Measurements from ENCODE around the gene ACTBL2. TPM values are rescaled to one million over a fixed set of nuclear protein-coding genes. Genes with fewer than 3 reads are reported as not detected.
"Not testable (repeated sequence)": the region's sequence is repeated elsewhere in the genome, so short reads cannot be mapped to it uniquely, and the experiment has no call there.

ACTBL2 gene
- polyA plus RNA-seq (2012; ENCODE audit: low read depth, missing spikeins): 0.04 TPM

DNA sequence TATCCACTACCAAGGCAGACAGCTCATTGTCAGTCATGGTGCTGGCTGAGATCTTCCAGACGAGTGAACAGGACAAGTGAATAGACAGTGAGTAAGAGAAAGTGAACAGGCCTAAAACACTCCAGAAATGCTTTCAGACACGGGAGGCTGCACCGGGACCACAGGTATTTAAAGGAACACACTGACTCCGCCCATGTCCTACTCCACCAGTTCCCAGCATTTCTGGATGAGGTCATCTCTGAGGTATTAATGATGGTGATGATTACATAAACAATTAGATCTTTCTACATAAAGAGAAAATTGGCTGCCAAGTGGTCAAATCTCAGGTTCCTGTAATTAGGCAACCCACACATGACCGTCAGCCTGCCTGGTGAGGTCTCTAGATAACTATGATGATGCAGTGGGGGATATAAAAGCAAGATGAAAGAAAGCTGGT is at the start of gene ACTBL2:
ACTBL2 (minus strand) TSS at position 141 of the 436 bp plus-strand sequence; CDS start at position 37, 104 bp downstream.
- TF ChIP-seq TAF1 (IDR thresholded peaks at IDR 0.05; ENCODE audit: low read depth, low read length): no peak
- no peak for TF ChIP-seq SPI1 (IDR thresholded peaks at IDR 0.05; ENCODE audit: low read depth, low read length)
- TF ChIP-seq POLR2A (IDR thresholded peaks at IDR 0.05; ENCODE audit: low read depth, low read length): no peak
- no peak for TF ChIP-seq POU2F2 (IDR thresholded peaks at IDR 0.05; ENCODE audit: low read depth, low read length)
- no peak for TF ChIP-seq POLR2AphosphoS5 (IDR thresholded peaks at IDR 0.05; ENCODE audit: low read depth, low read length)
- no peak for TF ChIP-seq PAX5 (IDR thresholded peaks at IDR 0.05; ENCODE audit: insufficient read depth, low read length, severe bottlenecking)
- FAIRE-seq (no peak), DNase-seq (ENCODE audit: insufficient read length, low spot score) (no peak)

DNA sequence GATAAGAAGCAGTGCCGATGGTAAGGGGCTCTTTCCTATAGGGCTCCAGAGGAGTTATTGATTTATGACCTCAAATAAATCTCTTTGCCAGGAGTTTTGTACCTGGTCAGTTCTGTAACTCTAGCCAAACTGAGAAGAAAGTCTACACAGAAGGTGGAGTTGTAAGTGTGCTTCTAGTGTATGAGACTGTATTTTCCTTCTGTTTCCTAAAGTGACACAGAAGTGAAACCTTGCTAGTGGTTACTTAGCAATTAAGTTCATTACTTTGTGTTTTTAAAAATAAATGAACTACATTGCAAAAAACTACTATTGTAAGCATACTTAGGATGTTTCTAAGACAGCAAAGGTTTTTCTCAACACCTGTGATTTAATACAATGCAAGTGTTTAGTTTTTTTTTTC is 48.7 kb upstream of the ACTBL2 start:
- no peak for TF ChIP-seq PAX5 (IDR thresholded peaks at IDR 0.05; ENCODE audit: insufficient read depth, low read length, severe bottlenecking)
- DNase-seq (ENCODE audit: insufficient read length, low spot score) (no peak), FAIRE-seq (no peak)

GRCh38 chr5:57529864-57530263 is 47.3 kb upstream of the ACTBL2 start:
- no peak for FAIRE-seq
- DNase-seq (ENCODE audit: insufficient read length, low spot score): no peak
- TF ChIP-seq SPI1 (IDR thresholded peaks at IDR 0.05; ENCODE audit: low read depth, low read length): peak; percentile 70
- no peak for TF ChIP-seq POU2F2 (IDR thresholded peaks at IDR 0.05; ENCODE audit: low read depth, low read length)
- no peak for TF ChIP-seq POLR2A (IDR thresholded peaks at IDR 0.05; ENCODE audit: low read depth, low read length)

- TF ChIP-seq POLR2A (IDR thresholded peaks at IDR 0.05; ENCODE audit: low read depth, low read length) (no peak), POU2F2 (IDR thresholded peaks at IDR 0.05; ENCODE audit: low read depth, low read length) (no peak)
- FAIRE-seq: no peak
- DNase-seq (ENCODE audit: insufficient read length, low spot score): no peak
These were observed 45.3 kb upstream of the ACTBL2 start for GRCh38 chr5:57527870-57528269.

DNA sequence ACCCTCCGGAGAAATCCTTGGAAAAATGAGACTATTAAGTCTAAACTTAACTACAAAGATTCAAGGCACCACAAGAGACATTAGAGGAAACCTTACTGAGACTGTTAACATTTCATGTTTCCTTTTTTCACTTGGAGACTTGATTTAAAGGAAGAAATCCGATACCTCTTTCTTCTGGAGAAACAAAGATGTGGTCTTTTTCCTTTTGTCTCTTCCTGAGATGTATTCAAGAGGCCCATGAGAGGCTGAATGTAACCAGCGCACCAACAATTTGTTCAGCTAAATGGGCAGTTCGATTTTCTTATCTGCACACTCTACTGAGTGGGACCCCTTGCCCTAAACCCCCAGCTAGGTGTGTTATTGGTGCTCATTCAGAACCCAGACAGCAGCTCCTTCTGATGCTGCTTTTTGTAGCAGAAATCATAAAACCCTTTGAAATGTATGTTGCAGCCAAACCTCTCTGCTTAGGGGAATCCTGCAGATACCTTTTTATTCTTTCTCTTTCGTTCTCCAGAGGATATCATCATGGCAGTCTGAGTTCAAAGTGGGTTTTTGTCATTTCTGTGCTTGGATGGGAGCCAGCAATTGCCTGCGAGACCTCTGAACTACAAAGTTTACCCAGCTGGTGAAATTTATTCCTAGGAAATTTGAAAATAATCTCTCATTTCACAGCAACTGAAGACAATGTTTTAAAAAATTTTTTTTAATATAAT is 41.9 kb upstream of the ACTBL2 start:
- TF ChIP-seq POLR2AphosphoS5 (IDR thresholded peaks at IDR 0.05; ENCODE audit: low read depth, low read length) (no peak), POLR2A (IDR thresholded peaks at IDR 0.05; ENCODE audit: low read depth, low read length) (no peak), POU2F2 (IDR thresholded peaks at IDR 0.05; ENCODE audit: low read depth, low read length) (no peak), PAX5 (IDR thresholded peaks at IDR 0.05; ENCODE audit: insufficient read depth, low read length, severe bottlenecking) (no peak), TAF1 (IDR thresholded peaks at IDR 0.05; ENCODE audit: low read depth, low read length) (no peak), SPI1 (IDR thresholded peaks at IDR 0.05; ENCODE audit: low read depth, low read length) (no peak)
- FAIRE-seq (no peak), DNase-seq (ENCODE audit: insufficient read length, low spot score) (no peak)

GRCh38 chr5:57522477-57522876 is 39.9 kb upstream of the ACTBL2 start:
- not testable (repeated sequence) for FAIRE-seq; DNase-seq (ENCODE audit: insufficient read length, low spot score)

GRCh38 chr5:57518415-57518814 is 35.8 kb upstream of the ACTBL2 start:
- DNase-seq (ENCODE audit: insufficient read length, low spot score); FAIRE-seq: not testable (repeated sequence)

GRCh38 chr5:57517250-57517649 is 34.6 kb upstream of the ACTBL2 start:
- FAIRE-seq: no peak
- no peak for TF ChIP-seq SPI1 (IDR thresholded peaks at IDR 0.05; ENCODE audit: low read depth, low read length)
- TF ChIP-seq PAX5 (IDR thresholded peaks at IDR 0.05; ENCODE audit: insufficient read depth, low read length, severe bottlenecking): no peak
- no peak for TF ChIP-seq POLR2AphosphoS5 (IDR thresholded peaks at IDR 0.05; ENCODE audit: low read depth, low read length)
- TF ChIP-seq POLR2A (IDR thresholded peaks at IDR 0.05; ENCODE audit: low read depth, low read length): no peak
- TF ChIP-seq POU2F2 (IDR thresholded peaks at IDR 0.05; ENCODE audit: low read depth, low read length): no peak
- no peak for TF ChIP-seq TAF1 (IDR thresholded peaks at IDR 0.05; ENCODE audit: low read depth, low read length)
- no peak for DNase-seq (ENCODE audit: insufficient read length, low spot score)

GRCh38 chr5:57513785-57514184 is 31.2 kb upstream of the ACTBL2 start:
- TF ChIP-seq SPI1 (IDR thresholded peaks at IDR 0.05; ENCODE audit: low read depth, low read length): no peak
- no peak for TF ChIP-seq POLR2A (IDR thresholded peaks at IDR 0.05; ENCODE audit: low read depth, low read length)
- no peak for TF ChIP-seq POLR2AphosphoS5 (IDR thresholded peaks at IDR 0.05; ENCODE audit: low read depth, low read length)
- TF ChIP-seq POU2F2 (IDR thresholded peaks at IDR 0.05; ENCODE audit: low read depth, low read length): no peak
- DNase-seq (ENCODE audit: insufficient read length, low spot score) (no peak), FAIRE-seq (no peak)

- TF ChIP-seq PAX5 (IDR thresholded peaks at IDR 0.05; ENCODE audit: insufficient read depth, low read length, severe bottlenecking): no peak
- no peak for TF ChIP-seq POU2F2 (IDR thresholded peaks at IDR 0.05; ENCODE audit: low read depth, low read length)
- TF ChIP-seq SPI1 (IDR thresholded peaks at IDR 0.05; ENCODE audit: low read depth, low read length): no peak
- TF ChIP-seq POLR2A (IDR thresholded peaks at IDR 0.05; ENCODE audit: low read depth, low read length): no peak
- no peak for TF ChIP-seq TAF1 (IDR thresholded peaks at IDR 0.05; ENCODE audit: low read depth, low read length)
- TF ChIP-seq POLR2AphosphoS5 (IDR thresholded peaks at IDR 0.05; ENCODE audit: low read depth, low read length): no peak
- FAIRE-seq: no peak
- DNase-seq (ENCODE audit: insufficient read length, low spot score): no peak
These were observed 28.7 kb upstream of the ACTBL2 start for GRCh38 chr5:57511321-57511720.

DNA sequence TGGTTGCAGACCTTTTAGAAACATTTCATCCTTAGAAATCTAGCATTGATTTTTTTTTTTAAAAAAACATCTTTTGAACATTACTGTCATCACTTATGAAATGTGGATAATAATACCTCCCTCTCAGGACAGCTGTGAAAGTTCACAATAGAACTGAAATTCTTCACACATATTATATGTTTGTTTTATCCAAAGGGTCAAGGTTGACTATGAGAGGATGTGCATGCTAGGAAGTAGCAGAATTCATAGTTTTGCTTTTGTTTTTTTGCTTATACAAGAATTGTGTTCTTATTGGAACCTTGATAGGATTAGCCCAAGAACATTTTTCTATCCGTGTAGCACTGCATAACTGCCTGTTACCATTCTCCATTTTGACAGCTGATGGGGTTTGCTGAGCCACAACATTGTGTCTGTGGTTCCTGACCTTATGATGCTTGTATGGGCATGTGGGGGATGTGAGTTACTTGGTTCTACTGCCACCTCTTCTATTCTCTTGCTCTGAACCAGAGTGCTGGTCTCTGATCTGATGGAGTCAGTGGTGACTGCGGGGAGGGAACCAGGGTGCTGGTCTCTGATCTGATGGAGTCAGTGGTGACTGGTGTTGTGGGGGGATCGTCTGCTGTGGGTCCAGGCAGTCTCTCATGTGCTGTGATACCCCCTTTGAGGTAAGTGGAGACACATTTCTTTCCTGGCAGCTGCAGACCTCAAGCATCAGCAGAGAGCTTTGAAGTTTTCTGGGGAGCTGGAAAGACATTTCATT is 27.1 kb upstream of the ACTBL2 start:
- TF ChIP-seq POLR2A (IDR thresholded peaks at IDR 0.05; ENCODE audit: low read depth, low read length): no peak
- no peak for TF ChIP-seq SPI1 (IDR thresholded peaks at IDR 0.05; ENCODE audit: low read depth, low read length)
- TF ChIP-seq POLR2AphosphoS5 (IDR thresholded peaks at IDR 0.05; ENCODE audit: low read depth, low read length): no peak
- no peak for TF ChIP-seq PAX5 (IDR thresholded peaks at IDR 0.05; ENCODE audit: insufficient read depth, low read length, severe bottlenecking)
- TF ChIP-seq TAF1 (IDR thresholded peaks at IDR 0.05; ENCODE audit: low read depth, low read length): no peak
- TF ChIP-seq POU2F2 (IDR thresholded peaks at IDR 0.05; ENCODE audit: low read depth, low read length): no peak
- FAIRE-seq: no peak
- no peak for DNase-seq (ENCODE audit: insufficient read length, low spot score)
